HCT116 (cell line): Measurements from ENCODE around the gene KIRREL3. TPM values are rescaled to one million over a fixed set of nuclear protein-coding genes. Genes with fewer than 3 reads are reported as not detected.

Source experiments
- ATAC-seq: fragments of 200-7000 bp; cut with Tn5 transposase; 2 replicates; pipeline ENCODE4 v1.9.1; 2020; ENCODE audit warnings: mild to moderate bottlenecking, moderate library complexity
- BruUV-seq: library from RNA; stranded (reverse); fragments of 400-500 nt; replicated peaks from 2 replicates; lab custom pipeline; 2021; lab: Mats Ljungman, UMichigan
- CTCF ChIA-PET: fragments of 300-600 bp; sonication (Branson Sonifier 250); formaldehyde crosslinking; loops from one replicate; lab custom pipeline; 2021; ENCODE audit warnings: antibody characterized with exemption; lab: Charles Lee
- POLR2A ChIA-PET: fragments of 300-600, 350-600 bp; sonication (Branson Sonifier 250); formaldehyde crosslinking; loops from one replicate; lab custom pipeline; 2021; ENCODE audit warnings: antibody characterized with exemption; lab: Charles Lee
- RAD21 ChIA-PET, 2 experiments: fragments of 300-600 bp; sonication (Branson Sonifier 250); formaldehyde crosslinking; loops; one replicate each; lab custom pipeline; 2023; ENCODE audit warnings: low total read pairs in 2 of 2; ENCODE audit not compliant: uncharacterized antibody in 2 of 2, unreplicated experiment in 2 of 2, low non-redundant PET in 1 of 2; lab: Charles Lee
- DNase-seq: peaks from one replicate; pipeline ENCODE4 v3.0.0-alpha.2; 2010; ENCODE audit warnings: low read depth, low spot score
- H2AFZ ChIP-seq: fragments of 200-600 bp; shearing (Covaris generic), sonication (generic); 2 replicates; pipeline ENCODE4 v1.6.1; 2017; ENCODE audit warnings: low read depth, mixed run types, mixed read lengths, antibody characterized with exemption, low read length; ENCODE audit not compliant: poor library complexity, severe bottlenecking
- H3K27ac ChIP-seq: 2 replicates; pipeline ENCODE4 v1.5.1; 2012; ENCODE audit warnings: low read depth, low read length
- H3K27me3 ChIP-seq: fragments of 200-600 bp; sonication (generic); 2 replicates; pipeline ENCODE4 v1.6.1; 2016; ENCODE audit warnings: mixed run types, low read length, mixed read lengths; ENCODE audit not compliant: insufficient read depth
- H3K36me3 ChIP-seq, 2 experiments: fragments of 200-500 bp in 1 of 2; fragments of 200-600 bp in 1 of 2; sonication (Bioruptor generic) in 1 of 2; sonication (generic) in 1 of 2; 2 replicates each; pipeline versions ENCODE4 v1.5.1 to v1.6.1; 2014 to 2016; ENCODE audit warnings: low read length in 2 of 2, inconsistent platforms in 1 of 2, mixed read lengths in 1 of 2, mixed run types in 1 of 2; ENCODE audit not compliant: insufficient read depth in 2 of 2, control insufficient read depth in 1 of 2
- H3K4me1 ChIP-seq, 2 experiments: fragments of 200-600 bp in 1 of 2; sonication (generic) in 1 of 2; 2 replicates each; pipeline versions ENCODE4 v1.5.1 to v1.6.1; 2012 to 2017; ENCODE audit warnings: low read length in 2 of 2, inconsistent platforms in 1 of 2, mild to moderate bottlenecking in 1 of 2, mixed read lengths in 1 of 2, mixed run types in 1 of 2, moderate library complexity in 1 of 2; ENCODE audit not compliant: insufficient read depth in 2 of 2, control insufficient read depth in 1 of 2
- H3K4me2 ChIP-seq: fragments of 200-600 bp; sonication (generic); 2 replicates; pipeline ENCODE4 v1.6.1; 2017; ENCODE audit warnings: mixed run types, low read length, mixed read lengths
- H3K4me3 ChIP-seq, 2 experiments: fragments of 200-600 bp in 1 of 2; sonication (generic) in 1 of 2; replicated peaks in 1 of 2; 2 replicates each; pipeline ENCODE4 v1.5.1; 2011 to 2016; ENCODE audit warnings: low read length in 2 of 2, control low read depth in 1 of 2, low read depth in 1 of 2, mild to moderate bottlenecking in 1 of 2, mixed read lengths in 1 of 2, mixed run types in 1 of 2
- H3K79me2 ChIP-seq: fragments of 200-600 bp; sonication (generic); 2 replicates; pipeline ENCODE4 v1.6.1; 2017; ENCODE audit warnings: mild to moderate bottlenecking, mixed run types, low read length, moderate library complexity, mixed read lengths; ENCODE audit not compliant: insufficient read depth
- H3K9ac ChIP-seq: fragments of 200-600 bp; sonication (generic); 2 replicates; pipeline ENCODE4 v1.6.1; 2016; ENCODE audit warnings: low read length, mixed read lengths
- H3K9me2 ChIP-seq: fragments of 200-600 bp; sonication (generic), shearing (Covaris generic); 2 replicates; pipeline ENCODE4 v1.6.1; 2017; ENCODE audit warnings: mixed run types, mild to moderate bottlenecking, moderate library complexity; ENCODE audit not compliant: insufficient read depth
- H3K9me3 ChIP-seq, 2 experiments: fragments of 200-500 bp in 1 of 2; fragments of 200-600 bp in 1 of 2; sonication (Bioruptor generic) in 1 of 2; sonication (generic) in 1 of 2; 2 replicates each; pipeline ENCODE4 v1.6.1; 2014 to 2017; ENCODE audit warnings: low read length in 2 of 2, mixed read lengths in 2 of 2, inconsistent platforms in 1 of 2, low read depth in 1 of 2, mild to moderate bottlenecking in 1 of 2, mixed run types in 1 of 2, moderate library complexity in 1 of 2; ENCODE audit not compliant: control insufficient read depth in 1 of 2, insufficient read depth in 1 of 2
- H4K20me1 ChIP-seq: fragments of 200-600 bp; sonication (generic), shearing (Covaris generic); 2 replicates; pipeline ENCODE4 v1.6.1; 2017; ENCODE audit warnings: mixed run types, mild to moderate bottlenecking, moderate library complexity; ENCODE audit not compliant: insufficient read depth
- ATF3 ChIP-seq: IDR thresholded peaks from 2 replicates; pipeline ENCODE4 v1.6.1; 2012
- CBX3 ChIP-seq: IDR thresholded peaks from 2 replicates; pipeline ENCODE4 v1.6.1; 2012; ENCODE audit warnings: low read depth
- CEBPB ChIP-seq: IDR thresholded peaks from 2 replicates; pipeline ENCODE4 v1.6.1; 2012; ENCODE audit warnings: low read depth
- CTCF ChIP-seq, 3 experiments: fragments of 200-600 bp in 1 of 3; sonication (generic) in 1 of 3; IDR thresholded peaks in 2 of 3; conservative IDR thresholded peaks in 1 of 3; 2 replicates each; pipeline ENCODE4 v1.5.1; 2012 to 2017; ENCODE audit warnings: low read depth in 2 of 3, low read length in 2 of 3, antibody characterized with exemption in 1 of 3, borderline replicate concordance in 1 of 3, control low read depth in 1 of 3, mild to moderate bottlenecking in 1 of 3, mixed read lengths in 1 of 3, mixed run types in 1 of 3, moderate library complexity in 1 of 3; ENCODE audit not compliant: insufficient read depth in 1 of 3
- EGR1 ChIP-seq: IDR thresholded peaks from 2 replicates; pipeline ENCODE4 v1.6.1; 2012; ENCODE audit warnings: low read depth
- ELF1 ChIP-seq: IDR thresholded peaks from 2 replicates; pipeline ENCODE4 v1.6.1; 2012; ENCODE audit warnings: low read depth, borderline replicate concordance
- EZH2 ChIP-seq: fragments of 200-600 bp; sonication (generic); IDR thresholded peaks from 2 replicates; pipeline ENCODE4 v1.6.1; 2017; ENCODE audit warnings: antibody characterized with exemption, mixed run types
- EZH2phosphoT487 ChIP-seq: fragments of 200-600 bp; IDR thresholded peaks from 2 replicates; pipeline ENCODE4 v1.6.1; 2018; ENCODE audit warnings: antibody characterized with exemption, borderline replicate concordance
- FOSL1 ChIP-seq: IDR thresholded peaks from 2 replicates; pipeline ENCODE4 v1.6.1; 2012; ENCODE audit warnings: low read depth
- JUND ChIP-seq: IDR thresholded peaks from 2 replicates; pipeline ENCODE4 v1.6.1; 2012
- MAX ChIP-seq: IDR thresholded peaks from 2 replicates; pipeline ENCODE4 v1.6.1; 2012
- POLR2AphosphoS5 ChIP-seq: IDR thresholded peaks from 2 replicates; pipeline ENCODE4 v1.6.1; 2011; ENCODE audit warnings: mild to moderate bottlenecking, low read depth, low read length, moderate library complexity
- RAD21 ChIP-seq: IDR thresholded peaks from 2 replicates; pipeline ENCODE4 v1.6.1; 2012; ENCODE audit warnings: low read depth, mild to moderate bottlenecking
- REST ChIP-seq: IDR thresholded peaks from 2 replicates; pipeline ENCODE4 v1.6.1; 2012; ENCODE audit warnings: low read depth
- SIN3A ChIP-seq: IDR thresholded peaks from 2 replicates; pipeline ENCODE4 v1.6.1; 2012; ENCODE audit warnings: low read depth
- SP1 ChIP-seq: IDR thresholded peaks from 2 replicates; pipeline ENCODE4 v1.6.1; 2012; ENCODE audit warnings: low read depth
- ZBTB33 ChIP-seq: IDR thresholded peaks from 2 replicates; pipeline ENCODE4 v1.6.1; 2011; ENCODE audit warnings: mild to moderate bottlenecking, low read length, moderate library complexity; ENCODE audit not compliant: insufficient replicate concordance; ENCODE audit errors: extremely low read depth
- ZFX ChIP-seq: fragments of 450-650 bp; IDR thresholded peaks from 2 replicates; pipeline ENCODE4 v1.6.1; 2017
- ZNF274 ChIP-seq: fragments of 200-500 bp; sonication (Bioruptor generic); IDR thresholded peaks from 2 replicates; pipeline ENCODE4 v1.6.1; 2014; ENCODE audit warnings: mild to moderate bottlenecking, low read depth, low read length, inconsistent platforms
- intact Hi-C: fragments of 100-400 bp; cut with micrococcal nuclease; formaldehyde crosslinking; loops from 2 replicates; pipeline ENCODE4 v1.10.0; 2022
- total RNA-seq: library from RNA; stranded (reverse); gene quantifications from one replicate; pipeline ENCODE4 v1.2.1, GENCODE V29; 2021; ENCODE audit not compliant: unreplicated experiment

KIRREL3 gene
- total RNA-seq, 1 experiment from 2014 or later: not detected

GRCh38 chr11:126431401-126432064 is 569.0 kb downstream of the KIRREL3 start:
- no peak overlapping the region for H2AFZ ChIP-seq
- no peak overlapping the region for H3K9ac ChIP-seq
- no peaks in the 10 kb centered on the region for H3K27me3 ChIP-seq
- ChIA-PET RAD21 (no interaction called here), CTCF (interaction anchor here (1.3 to 1.9 kb wide), 3 partner anchors 9 to 121 kb away, joined by 4 to 6 read pairs (median 4); no protein-coding TSS in a partner anchor), POLR2A (no interaction called here)
- no peak overlapping the region for H3K27ac ChIP-seq
- no peaks in the 10 kb centered on the region for H3K36me3 ChIP-seq
- no peaks in the 10 kb centered on the region for H3K79me2 ChIP-seq
- no peaks in the 10 kb centered on the region for H3K9me2 ChIP-seq
- TF ChIP-seq CTCF (IDR thresholded peaks at IDR 0.05 in 2 of 3, conservative IDR thresholded peaks at IDR 0.05 in 1 of 3; ENCODE audit: borderline replicate concordance in 1 of 3, insufficient read depth in 1 of 3, low read depth in 2 of 3, low read length in 2 of 3) (no peak), FOSL1 (no peak), SIN3A (no peak), EZH2phosphoT487 (no peak), CBX3 (no peak), CEBPB (no peak), SP1 (no peak), EGR1 (no peak), POLR2AphosphoS5 (no peak), ZBTB33 (no peak), REST (no peak), ZFX (no peak), MAX (no peak), ZNF274 (no peak), ATF3 (no peak), RAD21 (no peak), ELF1 (no peak), JUND (no peak), EZH2 (no peak)
- no peaks in the 10 kb centered on the region for H3K9me3 ChIP-seq
- peak; percentile 52 for ATAC-seq
- no TSS peak for BruUV-seq
- peak overlapping the region; percentile 23; the same call in 1 of the 2 replicates for H3K4me2 ChIP-seq
- no peak overlapping the region for H3K4me3 ChIP-seq
- H4K20me1 ChIP-seq: no peaks in the 10 kb centered on the region
- intact Hi-C loops: no loop called here
- peaks cover 0 to 10% of the 10 kb centered on the region in 2 experiments; a peak in 2 of 4 replicates for H3K4me1 ChIP-seq
- no peak for DNase-seq
